ENCODE data around the gene ABLIM2.

The ABLIM2 gene

GRCh38 chr4:8174970-8175369 lies 16.4 kb upstream of the ABLIM2 start:
- DNase-seq (ENCODE audit: low spot score) = no peak

DNA sequence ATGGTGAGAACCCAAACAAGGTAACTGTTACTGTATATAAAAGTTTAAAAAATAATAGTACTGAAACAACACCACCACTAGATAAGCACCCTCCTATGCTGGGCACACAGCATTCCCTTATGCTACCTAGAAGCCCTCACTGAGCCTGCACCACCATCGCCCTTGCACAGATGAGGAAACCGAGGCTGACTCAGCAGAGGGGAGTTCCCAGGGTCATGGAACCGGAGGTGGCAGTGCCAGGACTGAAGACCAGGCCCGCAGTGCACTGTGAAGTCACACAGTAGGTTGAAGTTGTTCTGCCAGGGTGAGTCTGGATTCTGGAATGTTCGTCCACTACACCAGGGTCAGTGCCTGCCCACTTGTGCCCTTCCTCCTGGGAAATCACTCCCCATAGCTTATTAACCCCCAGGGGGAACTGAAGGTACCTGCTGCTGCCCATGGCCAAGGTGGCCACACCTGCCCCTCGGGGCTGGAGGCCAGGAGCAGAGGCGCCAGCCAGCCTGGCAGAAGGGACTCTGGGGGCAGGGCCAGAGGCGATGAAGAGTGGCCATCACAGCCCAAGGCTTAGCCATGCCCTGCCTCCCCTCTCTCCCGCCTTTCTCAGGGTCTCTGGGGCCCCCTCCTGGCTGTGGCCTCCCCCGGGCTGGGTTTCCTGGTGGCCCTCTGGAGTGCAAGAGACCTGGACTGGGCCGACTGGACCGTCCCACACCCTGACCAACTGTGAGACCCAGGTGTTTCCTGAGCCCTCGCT lies 15.1 kb upstream of the ABLIM2 start:
- DNase-seq (ENCODE audit: low spot score) = no peak

GRCh38 chr4:8171984-8172924 lies 13.6 kb upstream of the ABLIM2 start:
- DNase-seq (ENCODE audit: low spot score) = no peak

DNA sequence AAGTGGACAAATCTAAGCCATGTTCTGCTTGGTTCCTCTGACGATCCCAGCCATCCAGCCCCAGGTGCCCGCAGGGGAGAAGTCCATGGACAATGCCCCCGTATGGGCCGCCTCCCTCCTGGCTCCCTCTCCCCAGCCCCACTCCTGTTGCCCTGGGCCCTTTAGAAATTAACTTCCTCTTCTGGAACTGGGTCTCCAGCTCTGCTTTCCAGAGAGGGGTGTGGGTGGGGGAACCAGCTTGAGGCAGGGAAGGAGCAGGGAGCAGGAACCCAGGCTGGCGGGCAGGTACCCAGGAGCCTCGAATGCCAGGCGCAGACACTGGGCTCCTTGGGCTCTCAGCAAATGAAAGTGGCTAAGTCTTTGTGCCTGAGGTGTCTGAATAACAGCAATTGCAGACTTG lies 12.7 kb upstream of the ABLIM2 start:
- DNase-seq (ENCODE audit: low spot score) = no peak

- no peak for DNase-seq (ENCODE audit: low spot score)
Measured at GRCh38 chr4:8170341-8170740, 11.7 kb upstream of the ABLIM2 start.

- no peak for DNase-seq (ENCODE audit: low spot score)
Measured at GRCh38 chr4:8169763-8170162, 11.2 kb upstream of the ABLIM2 start.

GRCh38 chr4:8168832-8169598 lies 10.4 kb upstream of the ABLIM2 start:
- no peak for DNase-seq (ENCODE audit: low spot score)

DNA sequence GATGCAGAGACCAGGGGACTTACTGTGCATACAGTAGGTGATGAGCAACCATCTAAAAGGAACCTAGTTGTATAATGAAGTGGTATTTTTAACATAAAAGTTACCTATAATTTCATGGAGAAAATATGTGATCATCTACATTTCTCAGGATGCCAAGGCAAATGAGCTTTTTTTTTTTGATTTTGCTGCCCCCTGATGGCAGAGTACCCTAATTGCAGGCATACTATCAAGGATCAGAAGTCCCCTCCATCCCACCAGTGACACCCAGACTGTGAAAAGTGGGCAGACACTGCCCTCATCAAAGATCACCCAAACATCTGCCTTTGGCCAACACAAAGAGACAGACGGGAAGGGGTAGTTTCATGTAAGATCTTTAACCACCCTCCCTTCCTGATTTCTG lies 9.6 kb upstream of the ABLIM2 start:
- DNase-seq (ENCODE audit: low spot score) = no peak

DNA sequence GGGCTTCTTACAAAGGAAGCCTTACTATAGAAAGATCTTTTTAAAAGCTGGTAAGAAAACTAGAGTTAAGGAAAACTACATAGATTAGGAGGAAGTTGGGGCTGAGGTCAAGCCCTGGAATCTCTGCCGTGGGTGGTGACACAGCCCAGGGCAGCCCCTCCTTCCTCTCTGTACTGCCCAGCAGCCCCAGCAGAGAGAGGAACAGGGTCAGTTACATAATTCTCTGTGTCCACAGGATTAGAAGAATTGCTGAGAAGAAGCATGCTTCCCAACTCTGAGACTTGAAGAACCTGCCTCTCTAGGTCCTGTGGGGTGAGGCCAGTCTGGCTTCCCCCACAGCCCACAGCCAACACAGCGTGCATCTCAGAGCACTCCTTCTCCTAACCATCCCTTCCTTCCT lies 9.2 kb upstream of the ABLIM2 start:
- no peak for DNase-seq (ENCODE audit: low spot score)

DNA sequence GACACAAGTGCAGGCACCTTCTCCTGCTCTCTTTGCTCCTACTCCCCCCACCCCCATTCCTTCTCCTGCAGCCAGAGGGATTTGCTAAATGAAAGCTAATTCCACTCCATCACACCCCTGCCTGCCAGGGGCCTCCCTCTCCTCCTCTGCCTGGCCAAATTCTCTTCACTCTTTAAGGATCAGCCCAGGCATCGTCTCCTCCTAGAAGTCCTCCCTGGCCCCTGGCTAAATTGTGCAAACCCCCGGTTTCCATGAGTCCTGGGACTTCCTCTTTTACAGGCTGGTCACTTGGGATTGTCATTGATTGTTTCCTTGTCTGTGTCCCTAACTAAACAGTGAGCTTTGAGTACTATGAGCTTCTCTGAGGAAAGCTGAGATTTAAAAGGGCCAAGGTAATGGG lies 8.7 kb upstream of the ABLIM2 start:
- no peak for DNase-seq (ENCODE audit: low spot score)

- DNase-seq (ENCODE audit: low spot score) = no peak
Measured at GRCh38 chr4:8165374-8165896, 6.8 kb upstream of the ABLIM2 start.

DNA sequence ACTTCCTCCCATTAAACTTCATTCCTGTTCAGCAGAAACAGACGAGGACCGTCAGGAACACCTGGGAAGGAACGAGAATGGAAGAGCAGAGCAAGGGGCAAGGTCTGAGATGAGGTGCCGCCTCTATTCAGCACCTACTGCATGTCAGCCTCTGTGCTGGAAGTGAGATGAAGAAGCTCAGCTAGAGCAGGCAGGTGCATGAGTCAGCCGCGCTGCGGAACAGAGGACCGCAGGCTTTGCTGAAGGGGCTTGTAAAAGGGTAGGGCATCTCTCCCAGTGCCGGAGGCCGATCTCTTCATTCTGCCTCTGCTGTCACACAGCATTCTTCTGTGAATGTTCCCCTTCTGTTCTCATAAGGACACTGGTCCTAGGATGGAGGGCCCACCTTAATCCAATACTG lies 6.1 kb upstream of the ABLIM2 start:
- no peak for DNase-seq (ENCODE audit: low spot score)

DNA sequence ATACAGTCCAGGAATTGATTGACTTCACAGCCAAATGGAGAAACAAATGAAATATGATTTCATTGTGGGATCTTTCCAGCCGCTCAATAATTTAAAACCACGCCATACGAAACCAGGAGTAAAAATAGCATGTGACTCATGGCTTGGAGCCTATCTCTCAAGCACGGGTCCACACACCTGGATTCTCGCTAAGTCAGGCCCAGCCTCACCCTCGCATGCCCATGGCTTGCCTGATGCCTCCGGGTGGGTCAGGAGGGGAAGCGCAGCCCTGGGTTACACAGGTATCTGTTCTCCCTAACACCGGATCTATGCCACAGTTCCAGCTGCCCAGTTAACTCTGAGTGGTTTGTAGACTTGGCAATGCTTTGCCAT lies 5.6 kb upstream of the ABLIM2 start:
- no peak for DNase-seq (ENCODE audit: low spot score)

- DNase-seq (ENCODE audit: low spot score) = no peak
Measured at GRCh38 chr4:8163436-8164193, 5.0 kb upstream of the ABLIM2 start.

DNA sequence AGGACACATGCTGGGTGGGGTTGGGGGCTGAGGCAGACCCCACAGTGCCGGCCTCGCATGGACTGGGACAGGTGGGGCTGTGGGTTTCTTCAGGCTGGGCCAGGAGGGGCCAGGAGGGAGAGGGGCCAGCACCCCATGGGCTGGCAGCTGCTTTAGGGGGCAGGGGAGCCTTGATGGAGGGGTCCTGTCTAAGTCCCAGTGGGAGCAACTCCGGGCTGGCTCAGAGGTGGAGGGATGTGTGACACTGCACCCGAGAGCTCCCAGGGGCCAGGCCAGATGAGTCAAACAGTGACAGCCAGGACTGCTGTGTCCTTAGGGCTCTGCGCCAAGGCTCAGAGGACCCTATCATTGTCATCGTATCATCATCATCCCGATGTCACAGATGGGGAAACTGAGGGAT lies 4.4 kb upstream of the ABLIM2 start:
- no peak for DNase-seq (ENCODE audit: low spot score)

- DNase-seq (ENCODE audit: low spot score) = no peak
Measured at GRCh38 chr4:8162625-8163024, 4.0 kb upstream of the ABLIM2 start.

DNA sequence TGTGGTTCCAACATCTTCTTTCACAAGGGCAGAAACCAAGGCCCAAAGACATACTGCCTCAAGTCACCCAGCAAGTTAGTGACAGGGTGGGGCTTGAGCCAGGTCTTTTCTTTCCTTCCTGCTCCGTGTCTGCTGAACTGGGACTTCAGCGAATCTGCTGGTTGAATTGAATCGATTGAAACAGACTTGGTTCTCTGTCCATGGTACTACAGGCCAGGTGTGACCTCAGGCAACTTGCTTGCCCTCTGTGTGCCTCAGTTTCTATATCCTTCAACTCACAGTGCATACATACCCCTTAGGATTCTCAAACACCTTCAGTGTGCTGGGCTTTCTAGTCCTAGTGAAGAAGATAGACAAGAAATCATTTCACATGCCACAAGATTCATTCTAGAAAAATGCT lies 2.0 kb upstream of the ABLIM2 start:
- DNase-seq (ENCODE audit: low spot score) = no peak

- no peak for DNase-seq (ENCODE audit: low spot score)
Measured at GRCh38 chr4:8160233-8160560, 1.6 kb upstream of the ABLIM2 start.

- DNase-seq (ENCODE audit: low spot score) = no peak
Measured at GRCh38 chr4:8159537-8160232, 1.1 kb upstream of the ABLIM2 start.

GRCh38 chr4:8157944-8158709 lies 486 bp downstream of the ABLIM2 start:
- no peak for DNase-seq (ENCODE audit: low spot score)

Measured in CD4-positive, alpha-beta T cell treated with Interleukin-15 for 4 hours (primary cell).